ENCODE results near the gene BAHCC1. TPM values are rescaled to one million over a fixed set of nuclear protein-coding genes. Genes with fewer than 3 reads are reported as not detected.

The BAHCC1 gene
- total and polyA plus RNA-seq, 2 of the 4 experiments (the other 2 are of a cell fraction), result 0.36 to 7.8 TPM

DNA sequence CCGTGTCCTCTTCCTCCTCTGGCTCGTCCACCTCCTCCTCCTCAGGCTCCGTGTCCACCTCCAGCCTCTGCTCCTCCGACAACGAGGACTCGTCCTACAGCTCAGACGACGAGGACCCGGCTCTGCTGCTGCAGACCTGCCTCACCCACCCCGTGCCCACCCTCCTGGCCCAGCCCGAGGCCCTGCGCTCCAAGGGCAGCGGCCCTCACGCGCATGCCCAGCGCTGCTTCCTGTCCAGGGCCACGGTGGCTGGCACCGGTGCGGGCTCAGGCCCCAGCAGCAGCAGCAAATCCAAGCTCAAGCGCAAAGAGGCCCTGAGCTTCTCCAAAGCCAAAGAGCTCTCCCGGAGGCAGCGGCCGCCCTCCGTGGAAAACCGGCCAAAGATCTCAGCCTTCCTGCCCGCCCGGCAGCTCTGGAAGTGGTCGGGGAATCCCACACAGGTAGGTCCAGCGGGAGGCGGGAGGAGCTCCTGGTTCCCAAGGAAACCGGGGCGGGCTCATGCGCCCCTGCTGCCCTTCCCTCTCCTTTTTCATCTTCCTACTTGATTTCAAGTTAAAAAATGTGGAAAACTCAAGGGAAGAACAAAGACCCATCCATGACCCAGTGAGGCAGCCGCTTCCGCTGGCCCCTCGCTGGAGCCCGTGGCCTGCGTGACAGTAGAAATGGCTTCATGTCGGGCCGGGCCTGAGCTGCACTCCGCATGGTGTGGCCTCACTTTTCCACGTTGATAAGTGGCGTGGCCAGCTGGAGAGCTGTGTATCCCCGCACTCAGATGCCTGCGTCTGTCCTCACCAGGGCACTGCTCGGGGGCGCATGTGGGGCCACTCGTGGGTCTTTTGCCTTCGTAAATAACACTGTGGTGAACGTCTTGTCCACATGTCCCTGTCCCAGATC is 66.6 kb downstream of the BAHCC1 start:
- in situ Hi-C loops (cut with MboI; ENCODE audit: low sequenced_read_pairs), result no loop called here
- Histone ChIP-seq H3K4me3 (ENCODE audit: insufficient read depth, low read depth, low read length) (no peak overlapping the region), H3K14ac (replicated peaks; ENCODE audit: low read depth, low read length) (no peak overlapping the region), H4K8ac (ENCODE audit: low read depth in 2 of 2, low read length in 2 of 2) (no peak overlapping the region), H3K27me3 (ENCODE audit: control insufficient read depth, insufficient read depth, low read length) (no peaks in the 10 kb centered on the region), H3K9ac (ENCODE audit: low read depth, low read length) (no peak overlapping the region), H2AK9ac (replicated peaks; ENCODE audit: low read depth, low read length, poor library complexity) (no peak overlapping the region), H2BK5ac (ENCODE audit: low read depth, low read length, poor library complexity, severe bottlenecking) (no peak overlapping the region), H3K27ac (ENCODE audit: insufficient read depth, low read length) (no peak overlapping the region), H2BK15ac (ENCODE audit: low read depth, low read length) (no peak overlapping the region), H3K4ac (ENCODE audit: low read depth, low read length) (no peak overlapping the region), H3K9me1 (ENCODE audit: insufficient read depth, low read length) (no peaks in the 10 kb centered on the region), H3K18ac (ENCODE audit: low read depth, low read length) (no peak overlapping the region), H2BK20ac (ENCODE audit: low read depth, low read length) (no peak overlapping the region), H3K4me1 (ENCODE audit: control insufficient read depth, insufficient read depth, low read length) (no peaks in the 10 kb centered on the region), H2BK120ac (ENCODE audit: low read depth, low read length) (no peak overlapping the region), H4K91ac (ENCODE audit: insufficient read depth, low read depth, low read length) (no peak overlapping the region), H2AK5ac (ENCODE audit: low read depth, low read length) (no peak overlapping the region), H3K23ac (ENCODE audit: low read depth, low read length) (no peak overlapping the region), H4K5ac (ENCODE audit: low read depth, low read length) (no peak overlapping the region), H3K79me1 (ENCODE audit: low read depth in 1 of 2, low read length in 2 of 2) (no peaks in the 10 kb centered on the region), H2AFZ (replicated peaks; ENCODE audit: low read length, poor library complexity) (peak overlapping the region; percentile 32), H3K4me2 (ENCODE audit: low read depth, low read length) (no peak overlapping the region), H4K20me1 (ENCODE audit: insufficient read depth, low read length) (no peaks in the 10 kb centered on the region), H3K56ac (ENCODE audit: extremely low read depth, insufficient read depth, low read length) (no peak overlapping the region), H3K36me3 (ENCODE audit: control insufficient read depth, insufficient read depth, low read length) (peaks cover 37% of the 10 kb centered on the region), H3K9me3 (ENCODE audit: control insufficient read depth, insufficient read depth, low read length) (no peaks in the 10 kb centered on the region)
- TF ChIP-seq CHD1 (IDR thresholded peaks at IDR 0.05; ENCODE audit: low read depth, low read length) (no peak), RAD21 (IDR thresholded peaks at IDR 0.05; ENCODE audit: low read length) (no peak), MAZ (IDR thresholded peaks at IDR 0.05; ENCODE audit: borderline replicate concordance, low read depth, low read length) (no peak), MXI1 (IDR thresholded peaks at IDR 0.05; ENCODE audit: borderline replicate concordance, low read depth, low read length) (no peak), RCOR1 (IDR thresholded peaks at IDR 0.05; ENCODE audit: insufficient replicate concordance, low read length) (no peak), CEBPB (IDR thresholded peaks at IDR 0.05; ENCODE audit: low read depth, low read length) (no peak), MAFK (IDR thresholded peaks at IDR 0.05; ENCODE audit: low read depth, low read length) (no peak), RFX5 (IDR thresholded peaks at IDR 0.05; ENCODE audit: low read depth, low read length) (no peak)
- TF ChIP-seq, protein P1, sequence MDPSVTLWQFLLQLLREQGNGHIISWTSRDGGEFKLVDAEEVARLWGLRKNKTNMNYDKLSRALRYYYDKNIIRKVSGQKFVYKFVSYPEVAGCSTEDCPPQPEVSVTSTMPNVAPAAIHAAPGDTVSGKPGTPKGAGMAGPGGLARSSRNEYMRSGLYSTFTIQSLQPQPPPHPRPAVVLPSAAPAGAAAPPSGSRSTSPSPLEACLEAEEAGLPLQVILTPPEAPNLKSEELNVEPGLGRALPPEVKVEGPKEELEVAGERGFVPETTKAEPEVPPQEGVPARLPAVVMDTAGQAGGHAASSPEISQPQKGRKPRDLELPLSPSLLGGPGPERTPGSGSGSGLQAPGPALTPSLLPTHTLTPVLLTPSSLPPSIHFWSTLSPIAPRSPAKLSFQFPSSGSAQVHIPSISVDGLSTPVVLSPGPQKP (IDR thresholded peaks at IDR 0.05; ENCODE audit: borderline replicate concordance, low read depth, low read length), result no peak
- 96% methylated on average over 38 of the region's 50 CpGs; no CpG with 5 or more reads in 1 of the 2 experiments for WGBS, 2 experiments (ENCODE audit: extremely low coverage in 2 of 2, insufficient read length in 1 of 2)
- CTCF ChIA-PET, result no interaction called here
- dilution Hi-C loops (cut with HindIII; ENCODE audit: low sequenced_read_pairs, unreplicated experiment), result no loop called here
- POLR2A ChIA-PET (ENCODE audit: unreplicated experiment), result no interaction called here
- intact Hi-C loops (cut with micrococcal nuclease), result no loop called here
- DNase-seq, result no peak
- no peak for ATAC-seq (ENCODE audit: low read depth)
- no TSS peak for BruUV-seq (replicated peaks)
